ENCODE measurements around the gene PIR. TPM values are rescaled to one million over a fixed set of nuclear protein-coding genes. Genes with fewer than 3 reads are reported as not detected.

Gene PIR
- 51.4 to 54.5 TPM (median 52.4 TPM) in 5 replicates for total RNA-seq (2022; extraction: Qiagen RNA extraction)

GRCh38 chrX:15493118-15493962, at the start of gene PIR:
Gene PIR (minus strand): TSS chrX:15493333. CDS start chrX:15491257, 2,076 bp downstream.

GRCh38 chrX:15500497-15500966, 7.4 kb upstream of the PIR start, which contains the start of gene BMX:
Gene BMX (plus strand): TSS chrX:15500807. CDS start chrX:15508354, 7,547 bp downstream.

GRCh38 chrX:15384304-15384703, 108.8 kb downstream of the PIR start, which contains the start of gene VEGFD:
Gene VEGFD (minus strand): TSS chrX:15384413. CDS start chrX:15383946, 467 bp downstream.

GRCh38 chrX:15335135-15336022, 157.8 kb downstream of the PIR start, which contains the start of gene PIGA:
Gene PIGA (minus strand): TSS chrX:15335523. CDS start chrX:15331930, 3,593 bp downstream.

Other genes starting within 250 kb of the PIR start
- gene ASB9, start 223.2 kb downstream of the PIR start, total RNA-seq (2022; extraction: Qiagen RNA extraction): 19.5 to 25.3 TPM (median 21.0 TPM) in 5 replicates
- not detected in 5 replicates for gene ASB11, start 177.7 kb downstream of the PIR start, total RNA-seq (2022; extraction: Qiagen RNA extraction)
- gene PIGA, start 157.8 kb downstream of the PIR start, total RNA-seq (2022; extraction: Qiagen RNA extraction): 6.3 to 10.2 TPM (median 8.9 TPM) in 5 replicates
- 0.14 to 0.57 TPM (median 0.22 TPM) in 5 replicates for gene VEGFD, start 108.9 kb downstream of the PIR start, total RNA-seq (2022; extraction: Qiagen RNA extraction)
- not detected in 5 replicates for gene BMX, start 7.5 kb upstream of the PIR start, total RNA-seq (2022; extraction: Qiagen RNA extraction)
- 0.05 TPM in 1 of 5 replicates, not detected in the others for gene ACE2, start 107.6 kb upstream of the PIR start, total RNA-seq (2022; extraction: Qiagen RNA extraction)
- gene CLTRN, start 171.5 kb upstream of the PIR start, total RNA-seq (2022; extraction: Qiagen RNA extraction): 0.73 to 1.2 TPM (median 0.93 TPM) in 5 replicates
- 2.4 to 2.7 TPM (median 2.5 TPM) in 5 replicates for gene CA5B, start 244.9 kb upstream of the PIR start, total RNA-seq (2022; extraction: Qiagen RNA extraction)